Endometrial microvascular endothelial cells (primary cell): ENCODE measurements around the gene DERL3. TPM values are rescaled to one million over a fixed set of nuclear protein-coding genes. Genes with fewer than 3 reads are reported as not detected.

Experiments used
- in situ Hi-C: cut with HindIII; loops from 2 replicates; pipeline ENCODE4 v1.10.0; 2017; ENCODE audit warnings: low sequenced_read_pairs, low pct_unique_long_range_greater_than_20kb; ENCODE audit errors: inconsistent ontology term
- total RNA-seq: library from RNA; depleted of rRNA; stranded (reverse); fragments of >200 nt; gene quantifications from one replicate; pipeline ENCODE4 v1.2.3, GENCODE V29; 2015; ENCODE audit errors: inconsistent ontology term

The DERL3 gene
- total RNA-seq, 1 donor from 2014 or later = not detected

- in situ Hi-C loops = no loop called here
Observed at GRCh38 chr22:23849009-23850006, 10.5 kb upstream of the DERL3 start.

- in situ Hi-C loops = no loop called here
Observed at GRCh38 chr22:23847991-23848864, 9.4 kb upstream of the DERL3 start.

- in situ Hi-C loops = no loop called here
Observed at GRCh38 chr22:23847310-23847920, 8.6 kb upstream of the DERL3 start.

- in situ Hi-C loops = no loop called here
Observed at GRCh38 chr22:23846081-23846469, 7.3 kb upstream of the DERL3 start.

GRCh38 chr22:23845265-23846080 is 6.7 kb upstream of the DERL3 start:
- in situ Hi-C loops = no loop called here

- in situ Hi-C loops = no loop called here
Observed at GRCh38 chr22:23844739-23845202, 6.0 kb upstream of the DERL3 start.

- in situ Hi-C loops = no loop called here
Observed at GRCh38 chr22:23842599-23842998, 3.8 kb upstream of the DERL3 start.

- in situ Hi-C loops = no loop called here
Observed at GRCh38 chr22:23841736-23842445, 3.1 kb upstream of the DERL3 start.

- in situ Hi-C loops = no loop called here
Observed at GRCh38 chr22:23841292-23841691, 2.5 kb upstream of the DERL3 start.

- in situ Hi-C loops = no loop called here
Observed at GRCh38 chr22:23840026-23840425, 1.2 kb upstream of the DERL3 start.

- in situ Hi-C loops = no loop called here
Observed at GRCh38 chr22:23837911-23838680, 710 bp downstream of the DERL3 start.

- in situ Hi-C loops = no loop called here
Observed at GRCh38 chr22:23837496-23837859, 1.3 kb downstream of the DERL3 start.

- in situ Hi-C loops = no loop called here
Observed at GRCh38 chr22:23836692-23837495, 1.9 kb downstream of the DERL3 start.

- in situ Hi-C loops = no loop called here
Observed at GRCh38 chr22:23836281-23836680, 2.5 kb downstream of the DERL3 start.

GRCh38 chr22:23835484-23836144 is 3.2 kb downstream of the DERL3 start:
- in situ Hi-C loops = no loop called here
